Stimulated activated naive CD8-positive, alpha-beta T cell treated with anti-CD3 and anti-CD28 coated beads, Interleukin-15, Interleukin-2, amounts not matched to agents 100 ng/mL and 50 ng/mL, for 24 hours (primary cell): ENCODE measurements around the gene MPP7.

Source experiments
- H3K27ac Mint-ChIP-seq: one replicate; pipeline ENCODE4 v1.8.0; 2021; ENCODE audit warnings: mild to moderate bottlenecking, mixed read lengths
- H3K27me3 Mint-ChIP-seq: one replicate; pipeline ENCODE4 v1.8.0; 2021; ENCODE audit warnings: mixed read lengths
- H3K36me3 Mint-ChIP-seq: one replicate; pipeline ENCODE4 v1.8.0; 2021; ENCODE audit warnings: low read depth, mixed read lengths
- H3K4me1 Mint-ChIP-seq: one replicate; pipeline ENCODE4 v1.8.0; 2021; ENCODE audit warnings: low read depth, mixed read lengths
- H3K4me3 Mint-ChIP-seq: one replicate; pipeline ENCODE4 v1.8.0; 2021; ENCODE audit warnings: mild to moderate bottlenecking, mixed read lengths
- H3K9me3 Mint-ChIP-seq: one replicate; pipeline ENCODE4 v1.8.0; 2021; ENCODE audit warnings: mixed read lengths

The MPP7 gene

GRCh38 chr10:28294169-28294532, 8.7 kb downstream of the MPP7 start:
- peaks cover 77% of the 10 kb centered on the region for H3K4me1 Mint-ChIP-seq

GRCh38 chr10:28293236-28294168, 9.4 kb downstream of the MPP7 start:
- Mint-ChIP-seq H3K4me1 (peaks cover 70% of the 10 kb centered on the region), H3K9me3 (no peaks in the 10 kb centered on the region), H3K27ac (peak overlapping the region; percentile 42), H3K36me3 (peaks cover 3% of the 10 kb centered on the region), H3K27me3 (no peaks in the 10 kb centered on the region), H3K4me3 (peak overlapping the region; percentile 5)

More at GRCh38 chr10:28294169-28294532, 8.7 kb downstream of the MPP7 start:
- Mint-ChIP-seq H3K9me3 (no peaks in the 10 kb centered on the region), H3K27me3 (no peaks in the 10 kb centered on the region), H3K4me3 (no peak overlapping the region), H3K36me3 (peaks cover 3% of the 10 kb centered on the region), H3K27ac (peak overlapping the region; percentile 39)

DNA sequence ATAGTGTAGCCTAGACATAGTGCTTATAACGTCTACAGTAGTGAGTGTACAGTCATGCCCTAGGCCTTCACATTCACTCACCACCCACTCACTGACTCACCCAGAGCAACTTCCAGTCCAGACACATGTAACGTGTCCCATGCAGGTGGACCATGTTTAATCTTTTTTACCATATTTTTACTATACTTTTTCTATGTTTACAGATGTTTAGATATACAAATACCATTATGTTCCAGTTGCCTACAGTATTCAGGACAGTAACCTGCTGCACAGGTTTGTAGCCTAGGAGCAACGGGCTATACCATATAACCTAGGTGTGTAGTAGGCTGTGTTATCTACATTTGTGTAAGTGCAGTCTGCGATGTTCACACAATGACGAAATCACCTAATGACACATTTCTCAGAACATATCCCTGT, 11.0 kb downstream of the MPP7 start:
- Mint-ChIP-seq H3K4me1 (peaks cover 71% of the 10 kb centered on the region), H3K27me3 (no peaks in the 10 kb centered on the region), H3K36me3 (peaks cover 3% of the 10 kb centered on the region), H3K9me3 (no peaks in the 10 kb centered on the region), H3K27ac (peak overlapping the region; percentile 46), H3K4me3 (peak overlapping the region; percentile 8)

DNA sequence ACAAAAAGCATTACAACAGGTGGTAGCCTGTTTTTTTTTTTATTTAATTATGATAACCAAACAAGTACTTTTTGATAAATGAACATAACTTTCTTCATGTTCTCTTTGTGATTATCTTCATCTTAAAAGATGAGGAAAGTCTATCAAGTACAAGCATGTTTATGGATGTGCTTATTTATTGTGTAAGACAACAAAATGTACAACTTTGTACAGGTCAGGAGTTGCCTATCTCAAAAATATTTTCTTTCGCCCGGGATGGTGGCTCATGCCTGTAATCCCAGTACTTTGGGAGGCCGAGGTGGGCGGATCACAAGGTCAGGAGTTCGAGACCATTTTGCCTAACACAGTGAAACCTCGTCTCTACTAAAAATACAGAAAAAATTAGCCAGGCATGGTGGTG, 17.0 kb downstream of the MPP7 start:
- Mint-ChIP-seq H3K27me3 (no peaks in the 10 kb centered on the region), H3K27ac (no peak overlapping the region), H3K9me3 (no peaks in the 10 kb centered on the region), H3K36me3 (no peaks in the 10 kb centered on the region), H3K4me1 (peaks cover 54% of the 10 kb centered on the region), H3K4me3 (no peak overlapping the region)

DNA sequence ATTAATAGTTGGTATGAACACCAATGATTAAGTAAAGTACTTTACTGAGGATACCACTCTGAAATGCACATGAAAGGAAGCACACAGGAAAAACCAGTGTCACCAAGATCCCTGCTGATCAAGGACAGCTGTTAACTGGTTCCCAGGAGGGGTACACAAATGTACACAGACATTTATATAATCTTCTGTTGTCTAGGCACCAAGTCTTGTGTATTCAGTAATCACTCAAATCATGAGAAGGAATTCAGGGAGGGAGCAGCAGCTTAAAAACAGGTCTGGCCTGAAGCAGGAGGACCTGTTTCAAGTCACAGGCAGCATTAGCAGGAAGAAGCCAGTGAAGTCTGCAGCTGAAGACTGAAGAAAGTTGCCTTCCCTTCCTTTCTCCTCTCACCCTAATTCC, 18.7 kb downstream of the MPP7 start:
- no peaks in the 10 kb centered on the region for H3K9me3 Mint-ChIP-seq
- H3K27me3 Mint-ChIP-seq = no peaks in the 10 kb centered on the region
- H3K4me3 Mint-ChIP-seq = no peak overlapping the region
- peaks cover 49% of the 10 kb centered on the region for H3K4me1 Mint-ChIP-seq
- no peaks in the 10 kb centered on the region for H3K36me3 Mint-ChIP-seq
- no peak overlapping the region for H3K27ac Mint-ChIP-seq

DNA sequence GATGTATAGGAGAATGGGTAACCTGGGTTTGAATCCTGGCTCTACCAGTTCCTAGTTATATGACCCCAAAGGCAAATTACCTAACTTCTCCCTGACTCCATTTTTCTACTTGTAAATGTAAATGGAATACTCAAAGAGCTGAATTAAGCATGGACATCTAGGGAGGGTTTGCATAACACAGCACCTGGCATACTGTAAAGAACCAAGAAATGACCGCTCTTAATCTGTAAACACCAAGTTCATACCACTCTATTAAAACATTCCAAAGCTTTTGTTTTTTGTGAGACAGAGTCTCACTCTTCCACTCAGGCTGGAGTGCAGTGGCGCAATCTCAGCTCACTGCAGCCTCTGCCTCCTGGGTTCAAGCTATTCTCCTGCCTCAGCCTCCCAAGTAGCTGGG, 19.6 kb downstream of the MPP7 start:
- no peak overlapping the region for H3K4me3 Mint-ChIP-seq
- H3K9me3 Mint-ChIP-seq = no peaks in the 10 kb centered on the region
- H3K27me3 Mint-ChIP-seq = no peaks in the 10 kb centered on the region
- no peaks in the 10 kb centered on the region for H3K36me3 Mint-ChIP-seq
- no peak overlapping the region for H3K27ac Mint-ChIP-seq
- peaks cover 49% of the 10 kb centered on the region for H3K4me1 Mint-ChIP-seq

DNA sequence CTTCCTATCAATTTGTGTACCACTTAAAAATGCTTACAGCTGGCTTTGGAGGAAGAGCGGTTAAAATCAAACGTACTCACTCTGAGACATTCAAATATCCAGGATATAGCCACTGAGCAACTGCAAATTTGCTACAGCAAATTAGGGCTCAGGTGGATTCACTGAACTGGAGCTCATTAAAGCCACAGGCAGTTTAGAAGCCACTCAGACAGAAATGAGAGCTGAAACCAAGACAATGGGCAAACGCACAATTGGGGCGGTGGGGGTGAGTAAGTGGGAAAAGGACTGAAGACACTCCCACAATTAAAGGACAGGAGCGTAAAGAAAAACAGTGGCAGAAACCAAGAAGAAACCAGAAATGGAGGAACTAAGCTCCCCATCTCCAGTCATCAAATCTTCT, 20.5 kb downstream of the MPP7 start:
- H3K27me3 Mint-ChIP-seq = no peaks in the 10 kb centered on the region
- no peaks in the 10 kb centered on the region for H3K36me3 Mint-ChIP-seq
- no peak overlapping the region for H3K27ac Mint-ChIP-seq
- H3K4me3 Mint-ChIP-seq = no peak overlapping the region
- H3K9me3 Mint-ChIP-seq = no peaks in the 10 kb centered on the region
- peaks cover 42% of the 10 kb centered on the region for H3K4me1 Mint-ChIP-seq

DNA sequence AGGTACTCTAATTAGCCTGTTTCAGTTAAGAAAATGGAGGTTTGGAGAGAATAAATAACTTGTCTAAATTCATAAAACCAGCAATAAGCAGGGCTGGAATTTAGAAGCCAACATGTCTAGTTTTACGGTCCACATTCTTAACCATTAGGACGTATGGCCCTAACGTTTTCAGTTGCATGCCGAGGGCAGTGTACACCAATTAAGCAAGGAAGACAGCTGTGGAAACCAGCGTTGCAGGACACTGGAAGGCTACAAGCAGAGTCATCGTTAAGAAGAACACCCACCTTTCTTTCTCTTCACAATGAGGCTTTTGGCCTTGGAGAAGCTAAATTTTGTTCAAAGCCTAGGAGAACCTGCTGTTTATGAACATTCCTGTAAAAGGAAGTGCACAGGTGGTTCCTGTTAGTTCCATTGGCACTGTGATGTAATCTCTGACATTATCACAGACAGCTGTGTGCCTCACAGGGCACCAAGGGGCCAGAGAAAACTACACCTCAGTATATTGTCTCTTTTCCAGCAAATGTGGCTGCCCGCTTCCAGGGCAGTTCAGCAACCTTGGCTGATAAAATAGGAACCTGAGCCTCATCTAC, 21.0 kb downstream of the MPP7 start:
- Mint-ChIP-seq H3K36me3 (no peaks in the 10 kb centered on the region), H3K9me3 (no peaks in the 10 kb centered on the region), H3K4me1 (peaks cover 37% of the 10 kb centered on the region), H3K27me3 (no peaks in the 10 kb centered on the region), H3K4me3 (no peak overlapping the region), H3K27ac (no peak overlapping the region)

DNA sequence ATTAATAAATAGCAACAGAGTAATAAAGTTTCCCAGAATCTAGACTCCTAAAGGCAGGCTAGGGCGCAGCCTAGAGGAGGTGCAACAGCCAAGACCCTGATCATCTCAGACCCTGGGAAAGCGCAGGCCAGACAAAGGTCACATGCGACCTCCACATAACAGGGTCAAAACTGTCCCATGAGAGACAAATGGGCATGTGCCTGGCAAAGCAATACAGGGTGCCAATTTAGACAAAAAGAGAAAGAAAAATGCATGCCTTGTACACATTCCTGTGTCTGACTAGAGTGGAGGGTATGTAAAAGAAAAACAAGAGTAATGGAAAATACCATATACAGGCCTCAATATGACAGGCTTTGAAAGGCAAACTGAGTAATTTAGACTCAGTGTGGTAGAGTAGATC, 22.2 kb downstream of the MPP7 start:
- Mint-ChIP-seq H3K4me3 (no peak overlapping the region), H3K36me3 (no peaks in the 10 kb centered on the region), H3K27ac (no peak overlapping the region), H3K27me3 (no peaks in the 10 kb centered on the region), H3K9me3 (no peaks in the 10 kb centered on the region), H3K4me1 (peaks cover 39% of the 10 kb centered on the region)

GRCh38 chr10:28279878-28280277, 23.0 kb downstream of the MPP7 start:
- H3K27ac Mint-ChIP-seq = no peak overlapping the region
- no peaks in the 10 kb centered on the region for H3K36me3 Mint-ChIP-seq
- no peaks in the 10 kb centered on the region for H3K27me3 Mint-ChIP-seq
- H3K9me3 Mint-ChIP-seq = no peaks in the 10 kb centered on the region
- no peak overlapping the region for H3K4me3 Mint-ChIP-seq
- H3K4me1 Mint-ChIP-seq = peaks cover 40% of the 10 kb centered on the region

DNA sequence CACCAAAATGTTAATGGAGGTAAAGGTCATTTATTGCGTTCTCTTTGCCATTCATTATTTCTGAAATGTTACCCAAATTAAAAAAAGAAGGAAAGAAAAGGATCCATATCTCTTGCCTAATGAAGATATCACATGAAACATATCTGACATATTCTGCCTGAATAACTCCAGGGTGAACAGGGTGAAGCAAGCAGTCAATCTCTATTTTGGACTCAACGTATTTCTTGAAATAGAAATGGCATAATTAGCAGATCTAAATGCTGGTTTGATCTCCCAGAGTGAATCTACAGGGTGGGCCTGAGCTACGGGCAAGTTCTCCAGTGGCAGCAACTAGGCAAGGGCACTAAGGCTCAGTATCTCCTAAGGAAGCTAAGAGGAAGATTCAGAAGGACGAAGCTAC, 24.0 kb downstream of the MPP7 start:
- Mint-ChIP-seq H3K4me3 (no peak overlapping the region), H3K36me3 (no peaks in the 10 kb centered on the region), H3K9me3 (no peaks in the 10 kb centered on the region), H3K27ac (no peak overlapping the region), H3K27me3 (no peaks in the 10 kb centered on the region), H3K4me1 (peaks cover 36% of the 10 kb centered on the region)

DNA sequence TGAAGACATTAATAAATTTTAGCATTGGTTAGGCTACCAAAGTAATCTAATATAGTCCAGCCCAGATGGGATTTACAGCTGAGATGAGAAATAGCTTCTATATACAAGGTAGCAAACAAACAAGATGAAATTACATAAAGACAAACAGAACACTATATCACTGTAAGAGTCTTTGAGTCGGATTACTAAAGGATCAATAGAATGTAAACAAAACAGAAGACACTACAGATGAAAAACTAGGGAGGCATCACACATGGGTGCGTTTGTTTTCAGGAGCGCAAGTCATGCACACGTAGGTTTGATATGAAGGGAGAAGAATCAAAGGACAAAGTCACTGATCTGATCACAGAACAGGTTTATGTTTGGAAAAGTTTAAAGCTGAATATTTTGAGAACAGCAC, 26.5 kb downstream of the MPP7 start:
- no peaks in the 10 kb centered on the region for H3K27me3 Mint-ChIP-seq
- peaks cover 23% of the 10 kb centered on the region for H3K4me1 Mint-ChIP-seq
- no peaks in the 10 kb centered on the region for H3K9me3 Mint-ChIP-seq
- no peak overlapping the region for H3K27ac Mint-ChIP-seq
- no peaks in the 10 kb centered on the region for H3K36me3 Mint-ChIP-seq
- no peak overlapping the region for H3K4me3 Mint-ChIP-seq

DNA sequence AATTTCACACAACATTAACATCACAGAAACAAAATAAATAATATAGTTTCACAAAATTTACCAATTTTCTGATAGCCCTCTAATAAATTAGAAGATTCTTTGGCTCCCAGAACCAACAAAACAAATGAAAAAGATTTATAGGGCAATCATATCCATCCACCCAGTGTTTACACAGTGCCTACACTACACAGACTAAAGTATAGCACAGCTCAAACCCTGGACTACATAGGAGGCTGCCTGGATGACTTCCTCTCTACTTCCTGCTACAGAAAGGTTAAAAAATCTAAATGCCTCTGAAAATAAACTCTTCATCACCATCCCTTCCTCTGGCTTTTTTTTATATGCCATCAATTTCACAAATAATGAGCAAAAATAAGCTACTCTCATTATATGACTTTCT, 28.4 kb downstream of the MPP7 start:
- no peaks in the 10 kb centered on the region for H3K36me3 Mint-ChIP-seq
- H3K9me3 Mint-ChIP-seq = no peaks in the 10 kb centered on the region
- H3K4me3 Mint-ChIP-seq = no peak overlapping the region
- no peaks in the 10 kb centered on the region for H3K27me3 Mint-ChIP-seq
- H3K4me1 Mint-ChIP-seq = peaks cover 20% of the 10 kb centered on the region
- H3K27ac Mint-ChIP-seq = no peak overlapping the region

- H3K27me3 Mint-ChIP-seq = no peaks in the 10 kb centered on the region
- H3K9me3 Mint-ChIP-seq = no peaks in the 10 kb centered on the region
- H3K4me3 Mint-ChIP-seq = no peak overlapping the region
- peaks cover 20% of the 10 kb centered on the region for H3K4me1 Mint-ChIP-seq
- no peaks in the 10 kb centered on the region for H3K36me3 Mint-ChIP-seq
- H3K27ac Mint-ChIP-seq = no peak overlapping the region
Observed at GRCh38 chr10:28273343-28273742, 29.5 kb downstream of the MPP7 start.

- H3K36me3 Mint-ChIP-seq = peaks cover under 1% of the 10 kb centered on the region
- H3K4me1 Mint-ChIP-seq = peaks cover 28% of the 10 kb centered on the region
- no peaks in the 10 kb centered on the region for H3K27me3 Mint-ChIP-seq
- H3K9me3 Mint-ChIP-seq = no peaks in the 10 kb centered on the region
- no peak overlapping the region for H3K4me3 Mint-ChIP-seq
- H3K27ac Mint-ChIP-seq = no peak overlapping the region
Observed at GRCh38 chr10:28269842-28270456, 32.9 kb downstream of the MPP7 start.
